GM12878 (cell line): ENCODE data around the gene NT5C3B. TPM values are rescaled to one million over a fixed set of nuclear protein-coding genes. Genes with fewer than 3 reads are reported as not detected.

Source experiments
- ATAC-seq: fragments of 200-7000 bp; cut with Tn5 transposase; 3 replicates; pipeline ENCODE4 v1.9.1; 2020; ENCODE audit warnings: mild to moderate bottlenecking, moderate library complexity
- BruUV-seq: library from RNA; stranded (reverse); fragments of 400-500 nt; replicated peaks from 2 replicates; lab custom pipeline; 2021; lab: Mats Ljungman, UMichigan
- CTCF ChIA-PET: fragments of 300-600 bp; sonication (Branson Sonifier 250); formaldehyde crosslinking; extraction: SDS; loops from one replicate; lab custom pipeline; 2021; ENCODE audit warnings: inconsistent platforms; lab: Yijun Ruan, JAX
- POLR2A ChIA-PET: fragments of 350-600 bp; formaldehyde crosslinking; extraction: SDS; loops from one replicate; lab custom pipeline; 2021; ENCODE audit warnings: inconsistent platforms; lab: Charles Lee
- RAD21 ChIA-PET: fragments of 300-600 bp; sonication (Branson Sonifier 250); formaldehyde crosslinking; loops from one replicate; lab custom pipeline; 2023; ENCODE audit warnings: antibody characterized with exemption; ENCODE audit not compliant: unreplicated experiment; lab: Charles Lee
- SMC1A ChIA-PET: fragments of 300-600 bp; sonication (Branson Sonifier 250); formaldehyde crosslinking; loops from one replicate; lab custom pipeline; 2023; ENCODE audit not compliant: unreplicated experiment, uncharacterized antibody; lab: Charles Lee
- DNase-seq: peaks from one replicate; pipeline ENCODE4 v3.0.0-alpha.2; 2011; ENCODE audit warnings: low read depth, low spot score
- FAIRE-seq: peaks from 3 replicates; lab custom pipeline; 2011; peaks lifted over from hg19 to GRCh38; lab: Jason Lieb, UNC
- H2AFZ ChIP-seq: 2 replicates; pipeline ENCODE4 v1.6.0; 2011; ENCODE audit warnings: low read depth, low read length, control low read depth; ENCODE audit not compliant: control insufficient read depth
- H3K27ac ChIP-seq: 2 replicates; pipeline ENCODE4 v1.5.1; 2011; ENCODE audit warnings: control low read depth; ENCODE audit not compliant: control insufficient read depth, insufficient read depth
- H3K27me3 ChIP-seq, 2 experiments: replicated peaks in 1 of 2; 2 replicates each; pipeline versions ENCODE4 v1.6.0 to v1.6.1; 2011; ENCODE audit warnings: low read length in 1 of 2; ENCODE audit not compliant: control insufficient read depth in 2 of 2, insufficient read depth in 2 of 2
- H3K36me3 ChIP-seq, 2 experiments: 2 replicates each; pipeline ENCODE4 v1.5.1; 2011; ENCODE audit warnings: low read length in 1 of 2; ENCODE audit not compliant: control insufficient read depth in 2 of 2, insufficient read depth in 2 of 2
- H3K4me1 ChIP-seq: 2 replicates; pipeline ENCODE4 v1.6.1; 2011; ENCODE audit warnings: mild to moderate bottlenecking, low read length, moderate library complexity, mixed read lengths; ENCODE audit not compliant: control insufficient read depth, insufficient read depth
- H3K4me2 ChIP-seq: 2 replicates; pipeline ENCODE4 v1.6.0; 2011; ENCODE audit warnings: control low read depth; ENCODE audit not compliant: control insufficient read depth, insufficient read depth
- H3K4me3 ChIP-seq: fragments of 200-600 bp; sonication (generic); 2 replicates; pipeline ENCODE4 v1.5.1; 2016
- H3K79me2 ChIP-seq: 2 replicates; pipeline ENCODE4 v1.6.0; 2011; ENCODE audit warnings: low read length; ENCODE audit not compliant: control insufficient read depth, insufficient read depth
- H3K9ac ChIP-seq: 2 replicates; pipeline ENCODE4 v1.8.0; 2011; ENCODE audit warnings: low read length, control low read depth, mixed read lengths; ENCODE audit not compliant: control insufficient read depth, insufficient read depth
- H3K9me3 ChIP-seq: replicated peaks from 3 replicates; pipeline ENCODE4 v1.5.1; 2011; ENCODE audit warnings: mild to moderate bottlenecking, low read length; ENCODE audit not compliant: control insufficient read depth, insufficient read depth
- H4K20me1 ChIP-seq: 2 replicates; pipeline ENCODE4 v1.6.0; 2011; ENCODE audit not compliant: control insufficient read depth, insufficient read depth
- EP300 ChIP-seq, 2 experiments: fragments of 150-350 bp in 1 of 2; IDR thresholded peaks; 2 replicates each; pipeline ENCODE4 v1.6.1; 2011 to 2012; ENCODE audit warnings: low read depth in 2 of 2, low read length in 2 of 2, borderline replicate concordance in 1 of 2, improper control_type of control experiment in 1 of 2, inconsistent platforms in 1 of 2; ENCODE audit not compliant: control insufficient read depth in 1 of 2
- EZH2 ChIP-seq: IDR thresholded peaks from 2 replicates; pipeline ENCODE4 v1.6.1; 2012; ENCODE audit warnings: low read depth, mild to moderate bottlenecking, control low read depth, inconsistent platforms, low read length, borderline replicate concordance; ENCODE audit not compliant: control insufficient read depth
- NBN ChIP-seq: fragments of 450-650 bp; IDR thresholded peaks from 2 replicates; pipeline ENCODE4 v1.6.1; 2016
- NFXL1 ChIP-seq: fragments of 450-650 bp; IDR thresholded peaks from 2 replicates; pipeline ENCODE4 v1.6.1; 2017; ENCODE audit warnings: antibody characterized with exemption, mild to moderate bottlenecking, borderline replicate concordance
- NFYB ChIP-seq: IDR thresholded peaks from 2 replicates; pipeline ENCODE4 v1.6.1; 2011; ENCODE audit warnings: low read depth, mild to moderate bottlenecking, low read length, improper control_type of control experiment, moderate library complexity; ENCODE audit not compliant: insufficient read depth
- NR2C1 ChIP-seq: fragments of 450-650 bp; IDR thresholded peaks from 2 replicates; pipeline ENCODE4 v1.6.1; 2017; ENCODE audit warnings: antibody characterized with exemption, mild to moderate bottlenecking, moderate library complexity
- PRDM15 ChIP-seq: fragments of 450-650 bp; formaldehyde crosslinking; IDR thresholded peaks from 2 replicates; pipeline ENCODE4 v1.4.0; 2020; ENCODE audit warnings: mild to moderate bottlenecking, moderate library complexity
- RB1 ChIP-seq: fragments of 450-650 bp; formaldehyde crosslinking; IDR thresholded peaks from 2 replicates; pipeline ENCODE4 v1.6.1; 2017; ENCODE audit warnings: mild to moderate bottlenecking, borderline replicate concordance
- SMARCA5 ChIP-seq: fragments of 450-650 bp; IDR thresholded peaks from 2 replicates; pipeline ENCODE4 v1.6.1; 2017; ENCODE audit warnings: mild to moderate bottlenecking
- USF1 ChIP-seq: IDR thresholded peaks from 2 replicates; pipeline ENCODE4 v1.6.1; 2011; ENCODE audit warnings: borderline replicate concordance, low read depth, mild to moderate bottlenecking, moderate library complexity, mixed read lengths, low read length; ENCODE audit not compliant: insufficient read depth; ENCODE audit errors: extremely low read length
- YY1 ChIP-seq: IDR thresholded peaks from 2 replicates; pipeline ENCODE4 v1.6.1; 2011; ENCODE audit warnings: low read depth, mild to moderate bottlenecking, low read length
- ZNF207 ChIP-seq: fragments of 450-650 bp; IDR thresholded peaks from 2 replicates; pipeline ENCODE4 v1.6.1; 2014; ENCODE audit warnings: antibody characterized with exemption, mild to moderate bottlenecking, borderline replicate concordance
- ZNF217 ChIP-seq: fragments of 450-650 bp; IDR thresholded peaks from 2 replicates; pipeline ENCODE4 v1.6.1; 2017; ENCODE audit warnings: antibody characterized with exemption, mild to moderate bottlenecking
- ZNF24 ChIP-seq: fragments of 450-650 bp; IDR thresholded peaks from 2 replicates; pipeline ENCODE4 v1.6.1; 2017; ENCODE audit warnings: antibody characterized with exemption, mild to moderate bottlenecking
- ZNF687 ChIP-seq: fragments of 450-650 bp; IDR thresholded peaks from 2 replicates; pipeline ENCODE4 v1.6.1; 2017; ENCODE audit warnings: mild to moderate bottlenecking, moderate library complexity
- WGBS: methylation state at CpG from one replicate; pipeline ENCODE4 v1.1.6; 2016; ENCODE audit warnings: low lambda C conversion rate; ENCODE audit not compliant: insufficient replicate concordance, insufficient coverage; ENCODE audit errors: missing lambda C conversion rate; 5-methylcytosine and 5-hydroxymethylcytosine counted together
- in situ Hi-C: fragments of 300-500 bp; cut with MboI; formaldehyde crosslinking; loops from 9 replicates; pipeline ENCODE4 v1.14.3; 2018; ENCODE audit warnings: mixed read lengths
- intact Hi-C: fragments of 100-400 bp; cut with micrococcal nuclease; formaldehyde crosslinking; loops from one replicate; pipeline ENCODE4 v1.14.2; 2022; ENCODE audit not compliant: unreplicated experiment
- polyA plus RNA-seq, 11 experiments: library from polyadenylated mRNA; depleted of rRNA in 4 of 11; unstranded in 6 of 11; stranded (reverse) in 5 of 11; fragments of >200 nt; fragmentation: Nextera tagmentation in 4 of 11; fragmentation: Illumina TruSeq in 1 of 11; extraction: Ambion mirVana in 4 of 11; extraction: Trizol in 1 of 11; gene quantifications; 1 replicate in 1 of 11; 2 replicates in 10 of 11; pipeline versions ENCODE4 v1.2.1 to v1.2.3, GENCODE V29; 2011 to 2016; ENCODE audit warnings: inconsistent platforms in 2 of 11, missing spikeins in 2 of 11, low read depth in 1 of 11
- total RNA-seq, 4 experiments: library from RNA; depleted of rRNA in 3 of 4; stranded (reverse); fragments of >200 nt in 3 of 4; fragmentation: Illumina TruSeq in 1 of 4; extraction: Trizol in 1 of 4; gene quantifications; 2 replicates each; pipeline versions ENCODE4 v1.2.1 to v1.2.3, GENCODE V29; 2013 to 2021

NT5C3B gene
- total and polyA plus RNA-seq, 10 of the 15 experiments (the other 5 are each of a cell fraction or from before 2014, with no cell fraction given) = 0.52 to 64.6 (median 41.0) TPM

- H3K9ac ChIP-seq = no peak overlapping the region
- POLR2A ChIA-PET = interaction anchor here (0.6 kb wide), 1 partner anchor 137 kb away, joined by 3 read pairs; no protein-coding TSS in a partner anchor
- ATAC-seq = no peak
- H3K4me3 ChIP-seq = no peak overlapping the region
- no peaks in the 10 kb centered on the region for H3K27me3 ChIP-seq
- 42% methylated on average over 14 of the region's 14 CpGs for WGBS
- DNase-seq = no peak
- FAIRE-seq = no peak
- no peaks in the 10 kb centered on the region for H3K79me2 ChIP-seq
- BruUV-seq = no TSS peak
- H3K4me1 ChIP-seq = no peaks in the 10 kb centered on the region
- intact Hi-C loops = no loop called here
- no peaks in the 10 kb centered on the region for H3K36me3 ChIP-seq
- in situ Hi-C loops = no loop called here
- RAD21 ChIA-PET = no interaction called here
- H3K9me3 ChIP-seq = no peaks in the 10 kb centered on the region
- H4K20me1 ChIP-seq = no peaks in the 10 kb centered on the region
- CTCF ChIA-PET = interaction anchor here (1.7 kb wide), 1 partner anchor 18 kb away, joined by 3 read pairs; the partner anchor contains the start of gene P3H4
- SMC1A ChIA-PET = no interaction called here
- H3K4me2 ChIP-seq = no peak overlapping the region
- no peak overlapping the region for H2AFZ ChIP-seq
- no peak overlapping the region for H3K27ac ChIP-seq
- no peak for TF ChIP-seq ZNF687
- TF ChIP-seq PRDM15 (CRISPR knock-in tag) = no peak
- TF ChIP-seq NR2C1 = no peak
- no peak for TF ChIP-seq NFXL1
- no peak for TF ChIP-seq ZNF24
- no peak for TF ChIP-seq SMARCA5
- TF ChIP-seq EZH2 = no peak
- TF ChIP-seq EP300 (IDR thresholded peaks at IDR 0.05; ENCODE audit: borderline replicate concordance in 1 of 2, control insufficient read depth in 1 of 2, low read depth in 2 of 2, low read length in 2 of 2) = no peak
- no peak for TF ChIP-seq YY1
- TF ChIP-seq RB1 = no peak
- TF ChIP-seq ZNF217 = no peak
- TF ChIP-seq ZNF207 = no peak
- no peak for TF ChIP-seq USF1
- TF ChIP-seq NFYB = no peak
- no peak for TF ChIP-seq NBN
These were observed 42.1 kb downstream of the NT5C3B start for GRCh38 chr17:41793784-41794539.
